ENCODE results near the gene UGT1A10.
"Not testable (repeated sequence)": the region's sequence is repeated elsewhere in the genome, so short reads cannot be mapped to it uniquely, and the experiment has no call there.

UGT1A10 gene

GRCh38 chr2:233638836-233639235 is 2.6 kb downstream of the UGT1A10 start:
- DNase-seq = no peak
- H3K4me3 Mint-ChIP-seq = no peak overlapping the region
- no peaks in the 10 kb centered on the region for H3K36me3 Mint-ChIP-seq (ENCODE audit: low read depth)
- no peak overlapping the region for H3K27ac Mint-ChIP-seq
- H3K9me3 Mint-ChIP-seq = no peaks in the 10 kb centered on the region
- peaks cover 7% of the 10 kb centered on the region for H3K4me1 Mint-ChIP-seq (ENCODE audit: low read depth)
- H3K27me3 Mint-ChIP-seq = peaks cover 24% of the 10 kb centered on the region

DNA sequence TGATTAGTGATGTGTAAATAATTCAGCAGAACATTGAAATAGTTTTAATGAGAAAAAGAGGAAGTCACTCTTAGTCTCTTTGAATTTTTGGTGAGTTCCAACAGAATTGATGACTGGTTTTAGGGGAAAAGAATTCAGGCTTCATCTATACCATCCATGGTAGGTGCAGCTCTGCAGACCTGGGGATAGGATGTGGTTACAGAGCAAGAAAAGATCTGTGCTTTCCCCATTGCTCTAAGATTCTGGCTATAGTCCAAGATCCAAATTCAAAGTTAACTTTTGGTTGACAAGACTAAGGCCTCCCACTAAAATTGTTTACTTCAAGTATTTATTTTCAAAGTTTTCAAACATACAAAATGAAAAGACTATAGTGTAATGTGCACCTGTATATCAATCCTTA is 3.6 kb downstream of the UGT1A10 start:
- H3K4me3 Mint-ChIP-seq = no peak overlapping the region
- H3K27ac Mint-ChIP-seq = no peak overlapping the region
- peaks cover 4% of the 10 kb centered on the region for H3K9me3 Mint-ChIP-seq
- peaks cover 7% of the 10 kb centered on the region for H3K4me1 Mint-ChIP-seq (ENCODE audit: low read depth)
- H3K27me3 Mint-ChIP-seq = peaks cover 26% of the 10 kb centered on the region
- no peak for DNase-seq
- H3K36me3 Mint-ChIP-seq (ENCODE audit: low read depth) = no peaks in the 10 kb centered on the region

DNA sequence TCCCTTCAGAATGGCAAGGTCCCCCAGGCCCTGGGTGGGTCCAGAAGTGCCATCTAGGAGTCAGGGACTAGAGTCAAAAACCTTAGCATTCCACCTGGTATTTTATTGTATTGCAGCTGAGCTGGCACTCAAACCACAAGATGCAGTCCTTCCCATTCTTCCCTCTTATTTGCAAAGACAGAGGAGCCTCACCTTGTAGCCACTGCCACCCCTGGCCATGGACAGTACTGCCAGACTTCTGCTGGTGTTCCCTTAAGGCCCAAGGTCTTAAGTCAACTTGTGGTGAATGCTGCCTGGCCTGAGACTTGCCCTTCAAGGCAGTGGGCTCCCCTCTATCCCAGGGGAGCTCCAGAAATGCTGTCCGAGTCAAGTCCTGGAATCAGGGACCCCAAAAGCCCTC is 6.9 kb downstream of the UGT1A10 start:
- H3K4me3 Mint-ChIP-seq = no peak overlapping the region
- peaks cover 26% of the 10 kb centered on the region for H3K9me3 Mint-ChIP-seq
- H3K27me3 Mint-ChIP-seq = peaks cover 26% of the 10 kb centered on the region
- no peak overlapping the region for H3K27ac Mint-ChIP-seq
- H3K36me3 Mint-ChIP-seq (ENCODE audit: low read depth) = peaks cover 5% of the 10 kb centered on the region
- H3K4me1 Mint-ChIP-seq (ENCODE audit: low read depth) = peaks cover 7% of the 10 kb centered on the region
- DNase-seq = no peak

DNA sequence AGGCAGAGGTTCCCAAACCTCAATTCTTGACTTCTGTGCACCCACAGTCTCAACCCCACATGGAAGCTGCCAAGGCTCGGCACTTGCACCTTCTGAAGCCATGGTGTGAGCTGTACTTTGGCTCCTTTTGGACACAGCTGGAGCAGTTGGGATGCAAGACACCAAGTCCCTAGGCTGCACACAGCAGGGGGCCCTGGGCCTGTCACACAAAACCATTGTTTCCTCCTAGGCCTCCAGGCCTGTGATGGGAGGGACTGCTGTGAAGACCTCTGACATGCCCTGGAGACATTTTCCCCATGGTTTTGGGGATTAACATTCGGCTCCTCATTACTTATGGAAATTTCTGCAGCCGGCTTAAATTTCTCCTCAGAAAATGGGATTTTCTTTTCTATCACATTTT is 9.8 kb downstream of the UGT1A10 start:
- Mint-ChIP-seq H3K9me3 (peaks cover 26% of the 10 kb centered on the region), H3K27me3 (peaks cover 32% of the 10 kb centered on the region)
- H3K4me3 Mint-ChIP-seq; H3K4me1 Mint-ChIP-seq (ENCODE audit: low read depth); DNase-seq; H3K27ac Mint-ChIP-seq; H3K36me3 Mint-ChIP-seq (ENCODE audit: low read depth): not testable (repeated sequence)

DNA sequence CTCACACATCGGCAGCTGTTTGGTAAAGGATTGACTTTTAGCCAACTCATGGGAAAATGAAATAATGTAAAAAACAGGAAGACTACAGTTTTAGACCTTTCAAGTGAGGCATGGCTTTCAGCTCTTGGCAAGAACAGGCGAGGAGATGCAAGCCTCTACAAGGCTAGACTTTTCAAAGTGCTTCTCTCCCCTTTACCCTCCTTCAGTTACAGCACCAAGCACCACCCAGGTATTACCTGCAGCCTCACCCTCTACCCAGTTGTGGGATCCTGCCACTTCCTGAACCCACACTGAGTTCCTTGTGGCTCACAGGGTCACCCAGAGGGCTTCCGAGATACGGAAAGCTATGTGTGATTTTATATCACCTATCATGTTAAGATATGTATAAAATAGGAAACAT is 14.7 kb downstream of the UGT1A10 start:
- Mint-ChIP-seq H3K27ac (no peak overlapping the region), H3K4me1 (ENCODE audit: low read depth) (no peaks in the 10 kb centered on the region), H3K36me3 (ENCODE audit: low read depth) (peaks cover 5% of the 10 kb centered on the region), H3K27me3 (peaks cover 42% of the 10 kb centered on the region), H3K4me3 (no peak overlapping the region), H3K9me3 (peaks cover 14% of the 10 kb centered on the region)
- DNase-seq = no peak

GRCh38 chr2:233651430-233651829 is 15.2 kb downstream of the UGT1A10 start:
- Mint-ChIP-seq H3K27ac (no peak overlapping the region), H3K4me3 (no peak overlapping the region), H3K27me3 (peaks cover 40% of the 10 kb centered on the region), H3K4me1 (ENCODE audit: low read depth) (peaks cover under 1% of the 10 kb centered on the region), H3K36me3 (ENCODE audit: low read depth) (peaks cover 3% of the 10 kb centered on the region), H3K9me3 (peaks cover 12% of the 10 kb centered on the region)
- DNase-seq = no peak

DNA sequence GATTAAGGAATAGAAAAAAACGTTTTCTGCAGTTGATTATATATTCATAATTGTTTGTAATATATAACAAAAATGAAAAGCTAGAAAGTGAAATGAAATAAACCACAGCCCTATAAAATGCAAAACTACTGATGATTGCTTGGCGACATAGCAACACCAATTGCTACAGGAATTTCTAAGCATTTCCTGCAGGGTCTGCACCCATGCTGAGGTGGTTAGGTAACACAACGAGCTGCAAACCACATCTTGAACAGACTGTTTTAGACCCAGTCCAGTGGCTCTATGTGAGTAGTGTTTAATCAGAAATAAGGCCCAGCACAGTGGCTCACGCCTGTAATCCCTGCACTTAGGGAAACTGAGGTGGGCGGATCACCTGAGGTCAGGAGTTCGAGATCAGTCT is 18.3 kb downstream of the UGT1A10 start:
- Mint-ChIP-seq H3K27me3 (peaks cover 43% of the 10 kb centered on the region), H3K4me1 (ENCODE audit: low read depth) (peaks cover 3% of the 10 kb centered on the region), H3K27ac (no peak overlapping the region), H3K36me3 (ENCODE audit: low read depth) (no peaks in the 10 kb centered on the region), H3K4me3 (no peak overlapping the region), H3K9me3 (no peaks in the 10 kb centered on the region)
- no peak for DNase-seq

DNA sequence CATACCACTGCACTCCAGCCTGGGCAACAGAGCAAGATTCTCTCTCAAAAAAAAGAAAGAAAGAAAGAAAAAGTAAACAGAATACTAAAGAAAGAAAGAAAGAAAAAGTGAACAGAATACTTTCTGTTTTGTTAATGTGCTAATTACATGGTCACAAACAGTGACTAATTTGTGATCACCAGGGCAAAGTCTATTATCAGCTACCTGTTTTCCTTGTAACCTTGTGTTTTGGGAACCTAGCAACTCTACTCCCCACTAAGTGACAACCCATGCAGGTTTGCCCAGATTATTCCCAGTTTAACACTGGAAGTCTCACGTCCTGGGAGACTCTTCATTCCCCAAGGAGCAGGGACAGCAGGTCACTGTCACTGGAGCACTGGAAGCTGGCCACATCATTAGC is 18.8 kb downstream of the UGT1A10 start:
- H3K27ac Mint-ChIP-seq = no peak overlapping the region
- H3K4me1 Mint-ChIP-seq (ENCODE audit: low read depth) = peaks cover 3% of the 10 kb centered on the region
- DNase-seq = no peak
- no peak overlapping the region for H3K4me3 Mint-ChIP-seq
- peaks cover 47% of the 10 kb centered on the region for H3K27me3 Mint-ChIP-seq
- no peaks in the 10 kb centered on the region for H3K36me3 Mint-ChIP-seq (ENCODE audit: low read depth)
- H3K9me3 Mint-ChIP-seq = no peaks in the 10 kb centered on the region

DNA sequence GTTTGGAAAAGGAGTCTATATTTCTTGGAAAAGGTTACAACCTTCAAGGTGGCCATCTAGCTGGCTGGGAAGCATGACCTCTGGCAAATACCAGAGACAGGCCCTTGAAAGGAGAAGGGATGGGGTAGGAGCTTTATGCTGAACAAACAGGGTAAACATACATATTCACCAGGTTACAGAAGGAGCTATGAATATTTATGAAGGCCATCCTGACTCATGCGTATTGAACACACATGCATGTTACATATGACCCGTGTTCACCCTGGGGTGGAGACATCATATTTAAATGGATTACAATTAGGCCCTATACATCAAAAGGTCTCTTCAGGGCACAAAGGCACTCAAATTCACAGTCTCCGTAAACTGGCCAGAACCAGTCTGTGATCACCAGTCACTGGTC is 19.7 kb downstream of the UGT1A10 start:
- not testable (repeated sequence) for H3K36me3 Mint-ChIP-seq (ENCODE audit: low read depth); H3K4me1 Mint-ChIP-seq (ENCODE audit: low read depth)
- H3K27me3 Mint-ChIP-seq = peaks cover 48% of the 10 kb centered on the region

GRCh38 chr2:233656443-233656842 is 20.2 kb downstream of the UGT1A10 start:
- no peak for DNase-seq
- Mint-ChIP-seq H3K36me3 (ENCODE audit: low read depth) (no peaks in the 10 kb centered on the region), H3K27ac (no peak overlapping the region), H3K4me1 (ENCODE audit: low read depth) (peaks cover 3% of the 10 kb centered on the region), H3K27me3 (peaks cover 46% of the 10 kb centered on the region), H3K4me3 (no peak overlapping the region), H3K9me3 (no peaks in the 10 kb centered on the region)

More for the DNA sequence above, 19.7 kb downstream of the UGT1A10 start:
- not testable (repeated sequence) for H3K4me3 Mint-ChIP-seq, H3K9me3 Mint-ChIP-seq, H3K27ac Mint-ChIP-seq, DNase-seq

DNA sequence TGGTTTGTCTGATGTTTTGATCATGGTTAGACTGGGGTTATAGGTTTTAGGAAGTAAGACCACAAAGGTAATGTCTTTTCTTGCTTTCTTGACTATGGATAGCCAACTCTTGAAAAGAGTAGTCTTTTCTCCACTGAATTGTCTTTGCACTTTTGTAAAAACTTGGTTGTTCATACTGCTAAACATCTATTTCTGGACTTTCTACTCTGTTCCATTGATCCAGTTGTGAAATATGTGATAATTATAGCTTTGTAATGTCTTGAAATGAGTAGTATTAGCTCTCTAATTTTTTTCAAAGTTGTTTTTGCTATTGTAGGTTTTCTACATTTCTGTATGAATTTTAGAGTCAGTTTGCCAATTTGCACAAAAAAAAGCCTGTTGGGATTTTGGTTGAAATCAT is 22.4 kb downstream of the UGT1A10 start:
- H3K9me3 Mint-ChIP-seq = no peaks in the 10 kb centered on the region

GRCh38 chr2:233663911-233664310 is 27.7 kb downstream of the UGT1A10 start:
- peaks cover 63% of the 10 kb centered on the region for H3K27me3 Mint-ChIP-seq
- DNase-seq = no peak
- no peak overlapping the region for H3K27ac Mint-ChIP-seq
- no peaks in the 10 kb centered on the region for H3K36me3 Mint-ChIP-seq (ENCODE audit: low read depth)
- H3K4me3 Mint-ChIP-seq = no peak overlapping the region
- H3K9me3 Mint-ChIP-seq = no peaks in the 10 kb centered on the region
- no peaks in the 10 kb centered on the region for H3K4me1 Mint-ChIP-seq (ENCODE audit: low read depth)

More for the DNA sequence above, 22.4 kb downstream of the UGT1A10 start:
- no peak for DNase-seq
- H3K36me3 Mint-ChIP-seq (ENCODE audit: low read depth) = no peaks in the 10 kb centered on the region
- H3K4me1 Mint-ChIP-seq (ENCODE audit: low read depth) = peaks cover 3% of the 10 kb centered on the region
- H3K27ac Mint-ChIP-seq = no peak overlapping the region
- H3K27me3 Mint-ChIP-seq = peaks cover 46% of the 10 kb centered on the region
- H3K4me3 Mint-ChIP-seq = no peak overlapping the region

- H3K4me1 Mint-ChIP-seq (ENCODE audit: low read depth) = no peaks in the 10 kb centered on the region
- no peak overlapping the region for H3K4me3 Mint-ChIP-seq
- no peaks in the 10 kb centered on the region for H3K9me3 Mint-ChIP-seq
- DNase-seq = no peak
- H3K27ac Mint-ChIP-seq = no peak overlapping the region
- peaks cover 62% of the 10 kb centered on the region for H3K27me3 Mint-ChIP-seq
- no peaks in the 10 kb centered on the region for H3K36me3 Mint-ChIP-seq (ENCODE audit: low read depth)
Observed at GRCh38 chr2:233668605-233669260, 32.5 kb downstream of the UGT1A10 start.

- H3K36me3 Mint-ChIP-seq (ENCODE audit: low read depth) = no peaks in the 10 kb centered on the region
- no peaks in the 10 kb centered on the region for H3K9me3 Mint-ChIP-seq
- peaks cover 47% of the 10 kb centered on the region for H3K27me3 Mint-ChIP-seq
- H3K4me3 Mint-ChIP-seq = no peak within 1 kb of the TSS
- H3K4me1 Mint-ChIP-seq (ENCODE audit: low read depth) = no peaks in the 10 kb centered on the region
- no peak within 1 kb of the TSS for H3K27ac Mint-ChIP-seq
- no peak for DNase-seq
Observed at GRCh38 chr2:233671290-233672161, 35.3 kb downstream of the UGT1A10 start, which contains the start of gene UGT1A9. UGT1A9 (plus strand) TSS chr2:233671898; CDS start chr2:233671935, 37 bp downstream.

- Mint-ChIP-seq H3K4me1 (ENCODE audit: low read depth) (no peaks in the 10 kb centered on the region), H3K9me3 (no peaks in the 10 kb centered on the region), H3K36me3 (ENCODE audit: low read depth) (no peaks in the 10 kb centered on the region), H3K4me3 (no peak overlapping the region), H3K27ac (no peak overlapping the region), H3K27me3 (peaks cover 53% of the 10 kb centered on the region)
- DNase-seq = no peak
Observed at GRCh38 chr2:233672886-233673285, 36.6 kb downstream of the UGT1A10 start.
